Tibial artery (tissue), 4 donors: ENCODE data around the gene NKD1.

Experiments
- DNase-seq, 2 donors: peaks; one replicate each; pipeline ENCODE4 v3.0.0-alpha.2; 2019
- H3K27ac ChIP-seq, 2 donors: fragments of 200-600 bp; sonication (generic) in 1 of 2; 1 replicate in 1 of 2; 2 replicates in 1 of 2; pipeline ENCODE4 v1.5.1; 2018 to 2019; ENCODE audit warnings: mild to moderate bottlenecking in 1 of 2
- H3K27me3 ChIP-seq, 2 donors: fragments of 200-600 bp; sonication (generic) in 1 of 2; one replicate each; pipeline versions ENCODE4 v1.5.1 to v1.6.0; 2016 to 2019
- H3K36me3 ChIP-seq, 3 donors: fragments of 200-600 bp; sonication (generic) in 2 of 3; one replicate each; pipeline ENCODE4 v1.5.1; 2016 to 2019; ENCODE audit warnings: mild to moderate bottlenecking in 2 of 3
- H3K4me1 ChIP-seq, 4 donors: fragments of 200-600 bp; sonication (generic) in 2 of 4; 1 replicate in 3 of 4; 2 replicates in 1 of 4; pipeline ENCODE4 v1.5.1; 2016 to 2019
- H3K4me3 ChIP-seq, 2 donors: fragments of 200-600 bp; sonication (generic) in 1 of 2; 1 replicate in 1 of 2; 2 replicates in 1 of 2; pipeline ENCODE4 v1.5.1; 2018 to 2019; ENCODE audit warnings: mild to moderate bottlenecking in 2 of 2
- H3K9me3 ChIP-seq, 3 donors: fragments of 200-600 bp; sonication (generic) in 1 of 3; one replicate each; pipeline ENCODE4 v1.5.1; 2016 to 2019
- CTCF ChIP-seq, 2 experiments: fragments of 200-600 bp in 1 of 2; fragments of 450-650 bp in 1 of 2; IDR thresholded peaks; one replicate each; pipeline ENCODE4 v1.5.1; 2017 to 2019; ENCODE audit warnings: antibody characterized with exemption in 2 of 2, mild to moderate bottlenecking in 1 of 2, moderate library complexity in 1 of 2
- intact Hi-C: fragments of 100-400 bp; cut with DNase I; formaldehyde crosslinking; loops from one replicate; pipeline ENCODE4 v1.15.0; 2023; ENCODE audit warnings: low total_unique reads

The NKD1 gene

GRCh38 chr16:50516401-50516800 is 31.8 kb upstream of the NKD1 start:
- DNase-seq, result no peak
- no peak for TF ChIP-seq CTCF (IDR thresholded peaks at IDR 0.05)
- intact Hi-C loops, result no loop called here

GRCh38 chr16:50516890-50517289 is 31.3 kb upstream of the NKD1 start:
- H3K36me3 ChIP-seq, result no peaks in the 10 kb centered on the region
- intact Hi-C loops, result no loop called here
- no peak for TF ChIP-seq CTCF (IDR thresholded peaks at IDR 0.05)
- H3K4me3 ChIP-seq, result no peak overlapping the region
- H3K4me1 ChIP-seq, result no peaks in the 10 kb centered on the region
- peaks cover 0 to 31% (median 12%) of the 10 kb centered on the region in 3 donors for H3K9me3 ChIP-seq
- no peak overlapping the region for H3K27ac ChIP-seq
- H3K27me3 ChIP-seq, result no peaks in the 10 kb centered on the region
- no peak for DNase-seq

More at GRCh38 chr16:50516401-50516800, 31.8 kb upstream of the NKD1 start:
- Histone ChIP-seq H3K9me3 (peaks cover 0 to 31% (median 12%) of the 10 kb centered on the region in 3 donors), H3K27me3 (no peaks in the 10 kb centered on the region), H3K36me3 (no peaks in the 10 kb centered on the region), H3K4me3 (no peak overlapping the region), H3K27ac (no peak overlapping the region), H3K4me1 (no peaks in the 10 kb centered on the region)

- DNase-seq, result no peak
- intact Hi-C loops, result no loop called here
- no peaks in the 10 kb centered on the region for H3K4me1 ChIP-seq
- no peak overlapping the region for H3K4me3 ChIP-seq
- H3K27me3 ChIP-seq, result no peaks in the 10 kb centered on the region
- peaks cover 0 to 25% (median 12%) of the 10 kb centered on the region in 3 donors for H3K9me3 ChIP-seq
- no peak overlapping the region for H3K27ac ChIP-seq
- no peaks in the 10 kb centered on the region for H3K36me3 ChIP-seq
- TF ChIP-seq CTCF (IDR thresholded peaks at IDR 0.05), result no peak
These were observed 30.5 kb upstream of the NKD1 start for GRCh38 chr16:50517450-50518252.

- DNase-seq, result no peak
- no peak for TF ChIP-seq CTCF (IDR thresholded peaks at IDR 0.05)
- no peak overlapping the region for H3K27ac ChIP-seq
- H3K27me3 ChIP-seq, result no peaks in the 10 kb centered on the region
- no peaks in the 10 kb centered on the region for H3K4me1 ChIP-seq
- H3K4me3 ChIP-seq, result no peak overlapping the region
- H3K36me3 ChIP-seq, result no peaks in the 10 kb centered on the region
- peaks cover 0 to 25% (median 12%) of the 10 kb centered on the region in 3 donors for H3K9me3 ChIP-seq
- intact Hi-C loops, result no loop called here
These were observed 29.2 kb upstream of the NKD1 start for GRCh38 chr16:50519001-50519400.

- Histone ChIP-seq H3K36me3 (no peaks in the 10 kb centered on the region), H3K4me3 (no peak overlapping the region), H3K4me1 (no peaks in the 10 kb centered on the region), H3K27me3 (no peaks in the 10 kb centered on the region), H3K9me3 (peaks cover 0 to 22% (median 12%) of the 10 kb centered on the region in 3 donors), H3K27ac (no peak overlapping the region)
- intact Hi-C loops, result no loop called here
- no peak for TF ChIP-seq CTCF (IDR thresholded peaks at IDR 0.05)
- no peak for DNase-seq
These were observed 28.6 kb upstream of the NKD1 start for GRCh38 chr16:50519602-50520001.
